Thoracic aorta (tissue), 2 donors: Measurements from ENCODE around the gene CCAR1. TPM values are rescaled to one million over a fixed set of nuclear protein-coding genes. Genes with fewer than 3 reads are reported as not detected.
"Not testable (repeated sequence)": the region's sequence is repeated elsewhere in the genome, so short reads cannot be mapped to it uniquely, and the experiment has no call there.

Experiments used
- ATAC-seq: fragments of 150-250 bp; one replicate; pipeline ENCODE4 v1.8.0; 2017; ENCODE audit warnings: low read depth; ENCODE audit not compliant: insufficient number of reproducible peaks, low FRiP score
- DNase-seq: peaks from one replicate; pipeline ENCODE4 v3.0.0-alpha.2; 2020; ENCODE audit warnings: low spot score
- H3K27ac ChIP-seq, 2 donors: fragments of 200-600 bp; sonication (generic); 1 replicate in 1 of 2; 2 replicates in 1 of 2; pipeline ENCODE4 v1.5.1; 2016; ENCODE audit warnings: mild to moderate bottlenecking in 2 of 2, moderate library complexity in 2 of 2
- H3K27me3 ChIP-seq: fragments of 200-600 bp; sonication (generic); replicated peaks from 2 replicates; pipeline ENCODE4 v1.6.0; 2016; ENCODE audit warnings: mild to moderate bottlenecking; ENCODE audit not compliant: insufficient read depth
- H3K36me3 ChIP-seq: fragments of 200-600 bp; sonication (generic); one replicate; pipeline ENCODE4 v1.5.1; 2016
- H3K4me1 ChIP-seq, 2 donors: fragments of 200-600 bp; sonication (generic); 1 replicate in 1 of 2; 2 replicates in 1 of 2; pipeline versions ENCODE4 v1.5.1 to v1.6.0; 2016; ENCODE audit warnings: low read depth in 2 of 2, mild to moderate bottlenecking in 1 of 2; ENCODE audit not compliant: control insufficient read depth in 1 of 2
- H3K4me3 ChIP-seq: fragments of 200-600 bp; sonication (generic); 2 replicates; pipeline ENCODE4 v1.5.1; 2016; ENCODE audit warnings: mild to moderate bottlenecking
- H3K9me3 ChIP-seq: fragments of 200-600 bp; sonication (generic); 2 replicates; pipeline ENCODE4 v1.5.1; 2016
- CTCF ChIP-seq: fragments of 200-600 bp; sonication (generic); IDR thresholded peaks from one replicate; pipeline ENCODE4 v1.5.1; 2019; ENCODE audit warnings: antibody characterized with exemption
- total RNA-seq, 2 donors: library from RNA; depleted of rRNA; stranded (reverse); fragments of >200 nt; gene quantifications; one replicate each; pipeline versions ENCODE4 v1.1.0 to v1.2.3, GENCODE V29; 2016

Gene CCAR1
- total RNA-seq, 2 donors from 2014 or later = 48.6 to 86.9 TPM

- Histone ChIP-seq H3K9me3 (no peaks in the 10 kb centered on the region), H3K4me1 (no peaks in the 10 kb centered on the region), H3K36me3 (peaks cover 66% of the 10 kb centered on the region), H3K27me3 (no peaks in the 10 kb centered on the region), H3K27ac (no peak overlapping the region), H3K4me3 (no peak overlapping the region)
- ATAC-seq (no peak), DNase-seq (no peak)
- no peak for TF ChIP-seq CTCF
Measured at GRCh38 chr10:68759967-68760366, 38.9 kb downstream of the CCAR1 start.

GRCh38 chr10:68767407-68767806 lies 46.4 kb downstream of the CCAR1 start:
- not testable (repeated sequence) for H3K4me3 ChIP-seq

GRCh38 chr10:68781613-68782574 lies 60.9 kb downstream of the CCAR1 start:
- H3K27me3 ChIP-seq = no peaks in the 10 kb centered on the region
- no peaks in the 10 kb centered on the region for H3K4me1 ChIP-seq
- H3K9me3 ChIP-seq = no peaks in the 10 kb centered on the region
- peaks cover 58% of the 10 kb centered on the region for H3K36me3 ChIP-seq
- TF ChIP-seq CTCF = no peak
- H3K4me3 ChIP-seq = no peak overlapping the region
- no peak for DNase-seq
- no peak for ATAC-seq
- H3K27ac ChIP-seq = no peak overlapping the region

More at GRCh38 chr10:68767407-68767806, 46.4 kb downstream of the CCAR1 start:
- H3K36me3 ChIP-seq = peaks cover 66% of the 10 kb centered on the region
- H3K4me1 ChIP-seq, H3K27ac ChIP-seq, H3K9me3 ChIP-seq, DNase-seq, ATAC-seq, H3K27me3 ChIP-seq: not testable (repeated sequence)

GRCh38 chr10:68784476-68784875 lies 63.4 kb downstream of the CCAR1 start:
- no peaks in the 10 kb centered on the region for H3K9me3 ChIP-seq
- H3K27ac ChIP-seq = no peak overlapping the region
- DNase-seq (no peak), ATAC-seq (no peak)
- H3K4me3 ChIP-seq = no peak overlapping the region
- H3K27me3 ChIP-seq = no peaks in the 10 kb centered on the region
- H3K4me1 ChIP-seq = no peaks in the 10 kb centered on the region
- H3K36me3 ChIP-seq = peaks cover 57% of the 10 kb centered on the region
- TF ChIP-seq CTCF = no peak

GRCh38 chr10:68787813-68788212 lies 66.8 kb downstream of the CCAR1 start:
- no peaks in the 10 kb centered on the region for H3K9me3 ChIP-seq
- peaks cover 62% of the 10 kb centered on the region for H3K36me3 ChIP-seq
- no peak for ATAC-seq
- TF ChIP-seq CTCF = no peak
- no peaks in the 10 kb centered on the region for H3K27me3 ChIP-seq
- H3K27ac ChIP-seq = no peak overlapping the region
- no peak overlapping the region for H3K4me3 ChIP-seq
- no peak for DNase-seq
- no peaks in the 10 kb centered on the region for H3K4me1 ChIP-seq
